Panc1 (cell line): ENCODE results near the gene FBN1. TPM values are rescaled to one million over a fixed set of nuclear protein-coding genes. Genes with fewer than 3 reads are reported as not detected.

Source experiments
- ATAC-seq: fragments of 200-7000 bp; cut with Tn5 transposase; 2 replicates; pipeline ENCODE4 v1.9.1; 2020; ENCODE audit warnings: mild to moderate bottlenecking, moderate library complexity
- BruUV-seq: library from RNA; stranded (reverse); fragments of 400-500 nt; replicated peaks from 2 replicates; lab custom pipeline; 2021; lab: Mats Ljungman, UMichigan
- CTCF ChIA-PET: fragments of 300-600 bp; sonication (Branson Sonifier 250); formaldehyde crosslinking; loops from one replicate; lab custom pipeline; 2022; ENCODE audit warnings: antibody characterized with exemption; lab: Charles Lee
- POLR2A ChIA-PET: fragments of 300-600 bp; sonication (Branson Sonifier 250); formaldehyde crosslinking; loops from one replicate; lab custom pipeline; 2022; ENCODE audit warnings: antibody characterized with exemption; lab: Charles Lee
- DNase-seq: peaks from one replicate; pipeline ENCODE4 v3.0.0-alpha.2; 2010; ENCODE audit warnings: low read depth, low spot score
- H3K27ac ChIP-seq: 2 replicates; pipeline ENCODE4 v1.5.1; 2011; ENCODE audit warnings: mild to moderate bottlenecking, low read length, inconsistent platforms
- H3K27me3 ChIP-seq: fragments of 200-500 bp; sonication (Bioruptor generic); 2 replicates; pipeline ENCODE4 v1.6.0; 2014; ENCODE audit warnings: low read length, inconsistent platforms; ENCODE audit not compliant: control insufficient read depth, insufficient read depth
- H3K36me3 ChIP-seq: fragments of 200-500 bp; sonication (Bioruptor generic); 2 replicates; pipeline ENCODE4 v1.5.1; 2014; ENCODE audit warnings: inconsistent platforms, mild to moderate bottlenecking, low read length, moderate library complexity; ENCODE audit not compliant: control insufficient read depth, insufficient read depth
- H3K4me1 ChIP-seq: 2 replicates; pipeline ENCODE4 v1.5.1; 2011; ENCODE audit warnings: inconsistent platforms, mild to moderate bottlenecking, low read length, moderate library complexity; ENCODE audit not compliant: control insufficient read depth, insufficient read depth
- H3K4me3 ChIP-seq, 2 experiments: 2 replicates each; pipeline ENCODE4 v1.5.1; 2011 to 2012; ENCODE audit warnings: low read depth in 2 of 2, low read length in 2 of 2, mild to moderate bottlenecking in 2 of 2, inconsistent platforms in 1 of 2, moderate library complexity in 1 of 2
- H3K9me3 ChIP-seq: fragments of 200-500 bp; sonication (Bioruptor generic); 2 replicates; pipeline ENCODE4 v1.5.1; 2014; ENCODE audit warnings: low read depth, mild to moderate bottlenecking, inconsistent platforms, low read length, moderate library complexity; ENCODE audit not compliant: control insufficient read depth, insufficient read depth
- POLR2AphosphoS5 ChIP-seq: IDR thresholded peaks from 2 replicates; pipeline ENCODE4 v1.6.1; 2012; ENCODE audit warnings: mild to moderate bottlenecking, low read depth, low read length, moderate library complexity
- REST ChIP-seq, 2 experiments: IDR thresholded peaks; 2 replicates each; pipeline ENCODE4 v1.6.1; 2011 to 2012; ENCODE audit warnings: low read depth in 2 of 2, control low read depth in 1 of 2, low read length in 1 of 2, mild to moderate bottlenecking in 1 of 2, moderate library complexity in 1 of 2; ENCODE audit not compliant: insufficient read depth in 1 of 2
- SIN3A ChIP-seq: IDR thresholded peaks from 2 replicates; pipeline ENCODE4 v1.6.1; 2012; ENCODE audit warnings: low read depth, mild to moderate bottlenecking, low read length, moderate library complexity, borderline replicate concordance; ENCODE audit not compliant: insufficient read depth
- TCF7L2 ChIP-seq: IDR thresholded peaks from 2 replicates; pipeline ENCODE4 v1.6.1; 2011; ENCODE audit warnings: mild to moderate bottlenecking, low read depth, low read length, inconsistent platforms
- in situ Hi-C: cut with HindIII; loops from 2 replicates; pipeline ENCODE4 v1.10.0; 2016; ENCODE audit warnings: low sequenced_read_pairs, low pct_unique_long_range_greater_than_20kb
- intact Hi-C: fragments of 100-400 bp; cut with micrococcal nuclease; formaldehyde crosslinking; loops from one replicate; pipeline ENCODE4 v1.10.0; 2022; ENCODE audit not compliant: unreplicated experiment
- total RNA-seq: library from RNA; stranded (reverse); gene quantifications from one replicate; pipeline ENCODE4 v1.2.1, GENCODE V29; 2021; ENCODE audit not compliant: unreplicated experiment
- TF ChIP-seq, protein P1 (sequence below): fragments of 450-650 bp; IDR thresholded peaks from 2 replicates; pipeline ENCODE4 v1.5.1; 2017; ENCODE audit warnings: mild to moderate bottlenecking

FBN1 gene
- total RNA-seq, 1 experiment from 2014 or later, result 0.46 TPM

DNA sequence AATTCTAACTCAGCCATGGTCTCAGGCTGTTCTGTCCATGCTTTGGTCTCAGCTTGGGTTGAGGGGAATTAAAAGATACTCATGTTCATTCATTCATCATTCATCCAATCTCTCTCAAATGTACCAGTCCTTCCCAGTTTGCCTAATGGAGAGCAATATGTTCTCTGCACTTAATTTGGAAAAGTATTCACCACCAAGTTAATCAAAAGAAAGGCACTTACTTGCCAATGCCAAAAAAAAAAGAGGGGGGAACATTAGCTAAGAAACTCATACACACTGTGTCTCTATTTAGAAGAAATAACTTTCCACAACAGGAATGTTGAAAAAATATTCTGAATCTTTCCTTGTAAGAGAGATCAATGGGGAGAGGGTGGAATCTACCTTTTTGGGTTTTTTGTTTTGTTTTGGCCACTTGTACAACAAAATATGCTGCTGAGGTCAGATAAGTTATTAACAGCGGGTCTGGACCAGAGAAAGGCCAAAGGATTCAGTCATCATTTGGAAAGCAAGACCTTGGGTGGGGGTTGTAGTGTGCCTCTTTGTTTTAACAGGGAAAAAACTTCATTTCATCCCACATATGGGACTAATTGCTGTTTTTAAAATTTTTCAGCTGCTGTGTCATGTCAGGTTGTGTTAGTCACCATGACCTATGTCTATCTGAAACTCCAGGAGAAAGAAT lies 152.3 kb downstream of the FBN1 start:
- in situ Hi-C loops, result no loop called here
- CTCF ChIA-PET, result no interaction called here
- intact Hi-C loops, result no loop called here
- Histone ChIP-seq H3K4me3 (no peak overlapping the region), H3K27ac (no peak overlapping the region), H3K9me3 (no peaks in the 10 kb centered on the region), H3K27me3 (no peaks in the 10 kb centered on the region), H3K4me1 (no peaks in the 10 kb centered on the region), H3K36me3 (no peaks in the 10 kb centered on the region)
- POLR2A ChIA-PET, result no interaction called here
- TF ChIP-seq TCF7L2 (no peak), SIN3A (no peak), REST (IDR thresholded peaks at IDR 0.05; ENCODE audit: insufficient read depth in 1 of 2, low read depth in 2 of 2, low read length in 1 of 2) (no peak), POLR2AphosphoS5 (no peak)
- TF ChIP-seq, protein P1, sequence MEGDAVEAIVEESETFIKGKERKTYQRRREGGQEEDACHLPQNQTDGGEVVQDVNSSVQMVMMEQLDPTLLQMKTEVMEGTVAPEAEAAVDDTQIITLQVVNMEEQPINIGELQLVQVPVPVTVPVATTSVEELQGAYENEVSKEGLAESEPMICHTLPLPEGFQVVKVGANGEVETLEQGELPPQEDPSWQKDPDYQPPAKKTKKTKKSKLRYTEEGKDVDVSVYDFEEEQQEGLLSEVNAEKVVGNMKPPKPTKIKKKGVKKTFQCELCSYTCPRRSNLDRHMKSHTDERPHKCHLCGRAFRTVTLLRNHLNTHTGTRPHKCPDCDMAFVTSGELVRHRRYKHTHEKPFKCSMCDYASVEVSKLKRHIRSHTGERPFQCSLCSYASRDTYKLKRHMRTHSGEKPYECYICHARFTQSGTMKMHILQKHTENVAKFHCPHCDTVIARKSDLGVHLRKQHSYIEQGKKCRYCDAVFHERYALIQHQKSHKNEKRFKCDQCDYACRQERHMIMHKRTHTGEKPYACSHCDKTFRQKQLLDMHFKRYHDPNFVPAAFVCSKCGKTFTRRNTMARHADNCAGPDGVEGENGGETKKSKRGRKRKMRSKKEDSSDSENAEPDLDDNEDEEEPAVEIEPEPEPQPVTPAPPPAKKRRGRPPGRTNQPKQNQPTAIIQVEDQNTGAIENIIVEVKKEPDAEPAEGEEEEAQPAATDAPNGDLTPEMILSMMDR, result no peak
- ATAC-seq (no peak), DNase-seq (no peak)
- BruUV-seq, result no TSS peak

GRCh38 chr15:48486228-48486627 lies 159.3 kb downstream of the FBN1 start:
- no peak overlapping the region for H3K27ac ChIP-seq
- H3K4me1 ChIP-seq, result no peaks in the 10 kb centered on the region
- ATAC-seq (no peak), DNase-seq (no peak)
- no peak overlapping the region for H3K4me3 ChIP-seq
- BruUV-seq, result no TSS peak
- H3K9me3 ChIP-seq, result no peaks in the 10 kb centered on the region
- POLR2A ChIA-PET, result no interaction called here
- H3K27me3 ChIP-seq, result no peaks in the 10 kb centered on the region; the same call in 1 of the 2 replicates
- TF ChIP-seq TCF7L2 (no peak), SIN3A (no peak), POLR2AphosphoS5 (no peak), REST (IDR thresholded peaks at IDR 0.05; ENCODE audit: insufficient read depth in 1 of 2, low read depth in 2 of 2, low read length in 1 of 2) (no peak)
- TF ChIP-seq, protein P1, result no peak
- intact Hi-C loops, result no loop called here
- no peaks in the 10 kb centered on the region for H3K36me3 ChIP-seq
- in situ Hi-C loops, result no loop called here
- CTCF ChIA-PET, result no interaction called here
